HEK293 (cell line): ENCODE data around the gene AVL9.

Experiments used
- ZNF274 ChIP-seq, 2 experiments: fragments of 200-500 bp in 1 of 2; fragments of 450-650 bp in 1 of 2; sonication (Bioruptor generic) in 1 of 2; formaldehyde crosslinking in 1 of 2; IDR thresholded peaks; 2 replicates each; pipeline versions ENCODE4 v1.5.1 to v1.6.1; 2014 to 2016; ENCODE audit warnings: borderline replicate concordance in 1 of 2, inconsistent platforms in 1 of 2, low read length in 1 of 2, missing biosample characterization in 1 of 2, missing genetic modification characterization in 1 of 2
- ZNF335 ChIP-seq: fragments of 450-650 bp; formaldehyde crosslinking; conservative IDR thresholded peaks from 2 replicates; pipeline ENCODE4 v1.5.1; 2016; ENCODE audit warnings: missing biosample characterization, missing genetic modification characterization
- ZNF433 ChIP-seq: fragments of 450-650 bp; formaldehyde crosslinking; IDR thresholded peaks from 2 replicates; pipeline ENCODE4 v1.5.1; 2016; ENCODE audit warnings: missing biosample characterization, missing genetic modification characterization, low read depth
- ZNF514 ChIP-seq: fragments of 450-650 bp; formaldehyde crosslinking; IDR thresholded peaks from 2 replicates; pipeline ENCODE4 v1.5.1; 2016; ENCODE audit warnings: missing biosample characterization, missing genetic modification characterization
- ZNF585B ChIP-seq: fragments of 450-650 bp; formaldehyde crosslinking; IDR thresholded peaks from 2 replicates; pipeline ENCODE4 v1.5.1; 2016; ENCODE audit warnings: missing biosample characterization, missing genetic modification characterization
- ZNF629 ChIP-seq: fragments of 450-650 bp; formaldehyde crosslinking; IDR thresholded peaks from 2 replicates; pipeline ENCODE4 v1.5.1; 2017; ENCODE audit warnings: missing biosample characterization, missing genetic modification characterization
- ZNF837 ChIP-seq: fragments of 450-650 bp; formaldehyde crosslinking; IDR thresholded peaks from 2 replicates; pipeline ENCODE4 v1.5.1; 2016; ENCODE audit warnings: missing biosample characterization, missing genetic modification characterization
- TF ChIP-seq, protein P1 (sequence below): fragments of 450-650 bp; formaldehyde crosslinking; IDR thresholded peaks from 2 replicates; pipeline ENCODE4 v1.5.1; 2016; ENCODE audit warnings: missing biosample characterization, missing genetic modification characterization
- TF ChIP-seq, protein P2 (sequence below): fragments of 450-650 bp; formaldehyde crosslinking; conservative IDR thresholded peaks from 2 replicates; pipeline ENCODE4 v1.5.1; 2016; ENCODE audit warnings: low read depth, missing biosample characterization, missing genetic modification characterization
- TF ChIP-seq, protein P3 (sequence below): fragments of 450-650 bp; formaldehyde crosslinking; IDR thresholded peaks from 2 replicates; pipeline ENCODE4 v1.5.1; 2016; ENCODE audit warnings: missing biosample characterization, missing genetic modification characterization
- TF ChIP-seq, protein P4 (sequence below): fragments of 450-650 bp; formaldehyde crosslinking; IDR thresholded peaks from 2 replicates; pipeline ENCODE4 v1.5.1; 2016; ENCODE audit warnings: missing biosample characterization, missing genetic modification characterization

DNA sequence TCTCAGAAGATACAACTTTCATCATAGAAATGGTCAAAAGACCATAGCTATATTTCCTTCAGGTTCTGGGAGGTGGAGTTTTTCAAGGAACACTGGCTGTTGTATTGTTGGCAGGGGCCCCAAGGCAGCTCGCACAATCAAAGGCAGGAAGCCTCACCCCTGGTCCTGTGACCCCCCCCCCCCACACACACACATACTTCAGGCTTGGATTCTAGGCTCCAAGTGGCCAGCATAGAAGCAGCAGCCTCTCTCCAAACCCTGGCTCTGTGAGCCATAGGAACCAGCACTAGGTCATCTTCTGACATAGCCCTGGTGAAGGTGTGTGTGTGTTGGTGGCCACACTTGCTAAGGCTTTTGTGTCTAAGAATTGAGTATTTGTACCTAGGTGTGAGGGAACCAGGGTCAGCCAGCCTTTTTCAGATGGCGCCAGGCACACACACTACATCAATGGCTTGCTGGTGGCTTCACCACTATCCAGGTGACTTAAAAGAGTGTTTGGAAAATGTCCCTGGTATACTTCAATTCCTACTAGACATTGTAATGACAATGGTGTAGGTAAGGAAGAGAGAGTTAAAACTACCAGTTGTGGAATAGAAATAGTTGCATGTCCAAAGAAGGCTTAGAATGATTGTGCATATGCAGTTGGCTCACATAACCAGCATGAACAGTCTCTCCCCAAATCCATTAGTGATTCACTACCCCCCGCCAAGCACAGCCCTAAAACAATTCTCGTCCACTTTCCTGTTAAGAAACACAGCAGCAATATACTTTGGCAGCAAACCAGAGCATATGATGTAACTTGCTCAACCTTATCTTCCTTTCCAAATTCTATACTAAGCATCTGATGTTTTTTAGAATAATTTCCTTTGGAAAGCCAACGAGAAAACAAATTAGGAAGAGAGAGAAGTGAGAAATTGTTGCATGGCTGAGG is 91.3 kb downstream of the AVL9 start:
- TF ChIP-seq ZNF274 (IDR thresholded peaks at IDR 0.05; ENCODE audit: low read length) (no peak), ZNF274 (tag by site-specific recombination; IDR thresholded peaks at IDR 0.05; ENCODE audit: borderline replicate concordance) (no peak), ZNF585B (tag by site-specific recombination) (no peak), ZNF433 (tag by site-specific recombination) (no peak), ZNF514 (tag by site-specific recombination) (no peak), ZNF335 (tag by site-specific recombination) (no peak), ZNF837 (tag by site-specific recombination) (no peak), ZNF629 (no peak)
- TF ChIP-seq, protein P1, sequence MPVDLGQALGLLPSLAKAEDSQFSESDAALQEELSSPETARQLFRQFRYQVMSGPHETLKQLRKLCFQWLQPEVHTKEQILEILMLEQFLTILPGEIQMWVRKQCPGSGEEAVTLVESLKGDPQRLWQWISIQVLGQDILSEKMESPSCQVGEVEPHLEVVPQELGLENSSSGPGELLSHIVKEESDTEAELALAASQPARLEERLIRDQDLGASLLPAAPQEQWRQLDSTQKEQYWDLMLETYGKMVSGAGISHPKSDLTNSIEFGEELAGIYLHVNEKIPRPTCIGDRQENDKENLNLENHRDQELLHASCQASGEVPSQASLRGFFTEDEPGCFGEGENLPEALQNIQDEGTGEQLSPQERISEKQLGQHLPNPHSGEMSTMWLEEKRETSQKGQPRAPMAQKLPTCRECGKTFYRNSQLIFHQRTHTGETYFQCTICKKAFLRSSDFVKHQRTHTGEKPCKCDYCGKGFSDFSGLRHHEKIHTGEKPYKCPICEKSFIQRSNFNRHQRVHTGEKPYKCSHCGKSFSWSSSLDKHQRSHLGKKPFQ (tag by site-specific recombination), result no peak
- TF ChIP-seq, protein P2, sequence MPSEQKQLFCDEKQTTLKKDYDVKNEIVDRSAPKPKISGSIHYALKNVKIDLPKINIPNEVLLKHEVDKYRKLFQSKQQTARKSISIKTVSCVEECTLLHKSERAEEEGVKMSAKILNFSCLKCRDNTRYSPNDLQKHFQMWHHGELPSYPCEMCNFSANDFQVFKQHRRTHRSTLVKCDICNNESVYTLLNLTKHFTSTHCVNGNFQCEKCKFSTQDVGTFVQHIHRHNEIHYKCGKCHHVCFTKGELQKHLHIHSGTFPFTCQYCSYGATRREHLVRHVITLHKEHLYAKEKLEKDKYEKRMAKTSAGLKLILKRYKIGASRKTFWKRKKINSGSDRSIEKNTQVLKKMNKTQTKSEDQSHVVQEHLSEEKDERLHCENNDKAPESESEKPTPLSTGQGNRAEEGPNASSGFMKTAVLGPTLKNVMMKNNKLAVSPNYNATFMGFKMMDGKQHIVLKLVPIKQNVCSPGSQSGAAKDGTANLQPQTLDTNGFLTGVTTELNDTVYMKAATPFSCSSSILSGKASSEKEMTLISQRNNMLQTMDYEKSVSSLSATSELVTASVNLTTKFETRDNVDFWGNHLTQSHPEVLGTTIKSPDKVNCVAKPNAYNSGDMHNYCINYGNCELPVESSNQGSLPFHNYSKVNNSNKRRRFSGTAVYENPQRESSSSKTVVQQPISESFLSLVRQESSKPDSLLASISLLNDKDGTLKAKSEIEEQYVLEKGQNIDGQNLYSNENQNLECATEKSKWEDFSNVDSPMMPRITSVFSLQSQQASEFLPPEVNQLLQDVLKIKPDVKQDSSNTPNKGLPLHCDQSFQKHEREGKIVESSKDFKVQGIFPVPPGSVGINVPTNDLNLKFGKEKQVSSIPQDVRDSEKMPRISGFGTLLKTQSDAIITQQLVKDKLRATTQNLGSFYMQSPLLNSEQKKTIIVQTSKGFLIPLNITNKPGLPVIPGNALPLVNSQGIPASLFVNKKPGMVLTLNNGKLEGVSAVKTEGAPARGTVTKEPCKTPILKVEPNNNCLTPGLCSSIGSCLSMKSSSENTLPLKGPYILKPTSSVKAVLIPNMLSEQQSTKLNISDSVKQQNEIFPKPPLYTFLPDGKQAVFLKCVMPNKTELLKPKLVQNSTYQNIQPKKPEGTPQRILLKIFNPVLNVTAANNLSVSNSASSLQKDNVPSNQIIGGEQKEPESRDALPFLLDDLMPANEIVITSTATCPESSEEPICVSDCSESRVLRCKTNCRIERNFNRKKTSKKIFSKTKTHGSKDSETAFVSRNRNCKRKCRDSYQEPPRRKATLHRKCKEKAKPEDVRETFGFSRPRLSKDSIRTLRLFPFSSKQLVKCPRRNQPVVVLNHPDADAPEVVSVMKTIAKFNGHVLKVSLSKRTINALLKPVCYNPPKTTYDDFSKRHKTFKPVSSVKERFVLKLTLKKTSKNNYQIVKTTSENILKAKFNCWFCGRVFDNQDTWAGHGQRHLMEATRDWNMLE (tag by site-specific recombination), result no peak
- TF ChIP-seq, protein P3, sequence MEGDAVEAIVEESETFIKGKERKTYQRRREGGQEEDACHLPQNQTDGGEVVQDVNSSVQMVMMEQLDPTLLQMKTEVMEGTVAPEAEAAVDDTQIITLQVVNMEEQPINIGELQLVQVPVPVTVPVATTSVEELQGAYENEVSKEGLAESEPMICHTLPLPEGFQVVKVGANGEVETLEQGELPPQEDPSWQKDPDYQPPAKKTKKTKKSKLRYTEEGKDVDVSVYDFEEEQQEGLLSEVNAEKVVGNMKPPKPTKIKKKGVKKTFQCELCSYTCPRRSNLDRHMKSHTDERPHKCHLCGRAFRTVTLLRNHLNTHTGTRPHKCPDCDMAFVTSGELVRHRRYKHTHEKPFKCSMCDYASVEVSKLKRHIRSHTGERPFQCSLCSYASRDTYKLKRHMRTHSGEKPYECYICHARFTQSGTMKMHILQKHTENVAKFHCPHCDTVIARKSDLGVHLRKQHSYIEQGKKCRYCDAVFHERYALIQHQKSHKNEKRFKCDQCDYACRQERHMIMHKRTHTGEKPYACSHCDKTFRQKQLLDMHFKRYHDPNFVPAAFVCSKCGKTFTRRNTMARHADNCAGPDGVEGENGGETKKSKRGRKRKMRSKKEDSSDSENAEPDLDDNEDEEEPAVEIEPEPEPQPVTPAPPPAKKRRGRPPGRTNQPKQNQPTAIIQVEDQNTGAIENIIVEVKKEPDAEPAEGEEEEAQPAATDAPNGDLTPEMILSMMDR (tag by site-specific recombination), result no peak
- TF ChIP-seq, protein P4, sequence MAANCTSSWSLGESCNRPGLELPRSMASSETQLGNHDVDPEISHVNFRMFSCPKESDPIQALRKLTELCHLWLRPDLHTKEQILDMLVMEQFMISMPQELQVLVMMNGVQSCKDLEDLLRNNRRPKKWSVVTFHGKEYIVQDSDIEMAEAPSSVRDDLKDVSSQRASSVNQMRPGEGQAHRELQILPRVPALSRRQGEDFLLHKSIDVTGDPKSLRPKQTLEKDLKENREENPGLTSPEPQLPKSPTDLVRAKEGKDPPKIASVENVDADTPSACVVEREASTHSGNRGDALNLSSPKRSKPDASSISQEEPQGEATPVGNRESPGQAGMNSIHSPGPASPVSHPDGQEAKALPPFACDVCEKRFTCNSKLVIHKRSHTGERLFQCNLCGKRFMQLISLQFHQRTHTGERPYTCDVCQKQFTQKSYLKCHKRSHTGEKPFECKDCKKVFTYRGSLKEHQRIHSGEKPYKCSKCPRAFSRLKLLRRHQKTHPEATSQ (tag by site-specific recombination), result no peak
